GM12873 (cell line): ENCODE results near the gene NALCN.

ENCODE experiments used
- CTCF ChIP-seq: IDR thresholded peaks from 2 replicates; pipeline ENCODE4 v1.5.1; 2012; ENCODE audit warnings: low read depth, mild to moderate bottlenecking, moderate library complexity, low read length, control low read depth; ENCODE audit not compliant: insufficient read depth; ENCODE audit errors: missing control alignments

The NALCN gene

GRCh38 chr13:101025925-101026324, 390.4 kb downstream of the NALCN start:
- no peak for TF ChIP-seq CTCF

- TF ChIP-seq CTCF = no peak
These were observed 390.8 kb downstream of the NALCN start for GRCh38 chr13:101025519-101025918.

- no peak for TF ChIP-seq CTCF
These were observed 397.2 kb downstream of the NALCN start for GRCh38 chr13:101019126-101019525.

GRCh38 chr13:101018720-101019119, 397.6 kb downstream of the NALCN start:
- TF ChIP-seq CTCF = no peak

- TF ChIP-seq CTCF = no peak
These were observed 399.0 kb downstream of the NALCN start for GRCh38 chr13:101017123-101017872.

- TF ChIP-seq CTCF = no peak
These were observed 399.8 kb downstream of the NALCN start for GRCh38 chr13:101016475-101016874.

- no peak for TF ChIP-seq CTCF
These were observed 403.1 kb downstream of the NALCN start for GRCh38 chr13:101013245-101013644.
